Posterior cingulate gyrus (tissue), 11 donors: Measurements from ENCODE around the gene MYOG.

Source experiments
- DNase-seq, 10 donors: peaks; one replicate each; pipeline versions ENCODE4 v3.0.0 to v3.0.0-alpha.2; 2020 to 2021; ENCODE audit warnings: mixed read lengths in 3 of 10
- intact Hi-C: fragments of 100-400 bp; cut with DNase I; formaldehyde crosslinking; loops from one replicate; pipeline ENCODE4 v1.15.1; 2023

Gene MYOG

DNA sequence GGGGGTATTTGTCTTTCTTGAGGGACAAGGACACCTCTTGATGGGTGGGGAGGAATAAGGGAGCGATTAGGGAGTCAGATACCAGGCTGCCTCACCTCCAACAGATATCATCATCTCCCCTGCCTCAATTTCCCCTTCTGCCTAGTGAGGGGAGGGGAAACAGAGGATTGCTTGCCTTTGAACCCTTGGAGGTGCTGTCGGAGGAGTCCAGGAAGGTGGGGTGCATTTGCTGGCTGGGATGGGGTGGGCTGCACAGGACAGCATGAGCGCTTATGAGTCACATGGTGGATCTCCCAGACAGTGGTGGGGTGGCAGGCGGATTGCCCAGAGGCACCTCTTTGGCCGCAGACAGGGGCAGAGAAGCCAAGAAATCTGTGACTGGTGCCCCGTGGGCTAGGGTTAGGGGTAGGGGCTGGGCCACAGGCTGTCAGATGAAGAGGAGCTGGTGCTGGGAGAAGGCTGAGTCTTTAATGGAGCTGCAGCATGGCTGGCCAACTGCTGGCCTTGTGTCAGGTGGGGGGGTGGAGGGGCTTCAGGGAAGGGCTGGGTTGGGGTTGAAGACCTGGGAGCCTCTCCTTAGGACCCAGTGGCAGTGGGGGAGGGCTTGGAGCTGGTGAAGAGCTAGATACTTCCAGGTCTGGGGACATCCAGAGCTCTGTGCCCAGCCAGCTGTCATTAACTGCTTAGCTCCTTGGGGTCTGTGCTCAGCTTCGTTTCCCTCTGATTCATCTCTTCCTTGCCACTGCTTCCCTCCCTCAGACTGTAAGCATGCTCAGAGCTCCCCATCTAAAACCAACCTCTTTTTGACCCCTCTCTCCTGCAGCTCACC lies 34.7 kb upstream of the MYOG start:
- peak in 1 of 10 donors; percentile 44 for DNase-seq
- intact Hi-C loops: loop anchor here (2.0 to 5.0 kb wide), 2 partner anchors 43 to 52 kb away; no protein-coding TSS in a partner anchor

- DNase-seq: peak; percentile 66 to 97 (median 81)
- intact Hi-C loops: loop anchor here (1.0 to 5.0 kb wide), 2 partner anchors 98 to 149 kb away; no protein-coding TSS in a partner anchor
Observed at GRCh38 chr1:203117611-203118575, 32.1 kb upstream of the MYOG start.

DNA sequence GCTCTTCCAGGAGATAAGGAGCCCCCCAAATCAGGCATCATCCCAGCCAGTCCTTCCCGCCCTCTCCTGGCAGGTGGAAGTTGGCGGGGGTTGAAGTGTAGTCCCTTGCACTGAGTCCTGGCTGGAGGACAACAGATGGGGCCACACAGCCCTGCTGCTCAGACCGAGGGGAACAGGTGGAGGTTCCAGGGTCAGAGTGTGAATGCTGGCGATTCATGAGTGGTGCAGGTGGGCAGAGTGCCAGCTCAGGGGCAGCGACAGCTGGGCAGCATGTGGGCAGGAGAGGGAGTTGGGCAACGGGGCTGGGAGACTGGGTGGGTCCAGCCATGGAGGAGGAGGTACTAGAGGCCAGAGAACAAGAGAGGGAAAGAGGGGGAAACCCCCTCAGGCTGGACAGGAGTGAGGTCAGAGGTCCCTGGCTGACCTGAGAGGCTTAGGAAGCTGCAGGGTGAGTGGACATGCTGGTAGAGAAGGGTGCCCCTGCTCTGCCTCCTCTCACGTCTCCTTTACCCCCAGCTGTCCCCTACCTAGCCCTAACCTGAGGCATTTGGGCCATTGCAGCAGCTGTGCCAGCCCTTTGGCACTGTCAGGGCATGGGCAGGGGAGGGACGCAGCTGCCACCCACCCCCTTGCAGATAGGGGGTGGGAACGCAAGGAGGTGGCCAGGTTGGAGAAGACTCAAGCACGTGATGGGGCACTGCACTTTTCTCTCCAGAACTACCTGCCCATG lies 30.4 kb upstream of the MYOG start:
- peak in 2 of 10 donors; percentile 44 to 73 for DNase-seq
- intact Hi-C loops: loop anchor here (5.0 kb wide), 1 partner anchor 151 kb away; no protein-coding TSS in a partner anchor

- DNase-seq: no peak
- intact Hi-C loops: no loop called here
Observed at GRCh38 chr1:203114202-203114601, 28.4 kb upstream of the MYOG start.

GRCh38 chr1:203113308-203113707 lies 27.5 kb upstream of the MYOG start:
- DNase-seq: no peak
- intact Hi-C loops: no loop called here

GRCh38 chr1:203112475-203112874 lies 26.7 kb upstream of the MYOG start:
- DNase-seq: no peak
- intact Hi-C loops: no loop called here

DNA sequence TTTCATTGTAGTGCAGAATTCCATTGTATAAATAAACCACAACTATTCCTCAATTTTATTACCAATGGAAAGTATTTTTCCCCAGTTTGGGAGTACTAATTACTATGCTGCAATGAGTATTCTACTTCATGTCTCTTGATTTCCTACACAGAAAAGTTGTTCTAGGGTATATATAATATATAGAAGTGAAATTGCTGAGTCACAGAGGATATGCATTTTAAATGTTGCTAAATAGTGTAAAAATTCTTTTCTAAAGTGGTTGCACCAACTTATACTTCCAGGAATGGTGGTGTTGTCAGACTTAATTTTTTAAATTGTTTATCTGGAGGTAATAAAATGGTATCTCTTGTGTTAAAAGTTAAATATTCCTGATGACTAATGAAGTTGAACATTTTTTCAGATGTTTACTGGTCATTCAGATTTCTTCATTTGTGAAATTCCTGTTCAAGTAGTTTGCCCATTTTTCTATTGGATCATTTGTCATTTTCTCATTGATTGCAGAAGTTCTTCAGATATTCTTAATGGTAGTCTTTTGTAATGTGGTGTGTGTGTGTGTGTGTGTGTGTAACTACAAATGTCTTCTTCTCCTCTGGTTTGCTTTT lies 19.1 kb upstream of the MYOG start:
- no peak for DNase-seq
- intact Hi-C loops: loop anchor here (5.0 kb wide), 1 partner anchor 43 kb away; no protein-coding TSS in a partner anchor

DNA sequence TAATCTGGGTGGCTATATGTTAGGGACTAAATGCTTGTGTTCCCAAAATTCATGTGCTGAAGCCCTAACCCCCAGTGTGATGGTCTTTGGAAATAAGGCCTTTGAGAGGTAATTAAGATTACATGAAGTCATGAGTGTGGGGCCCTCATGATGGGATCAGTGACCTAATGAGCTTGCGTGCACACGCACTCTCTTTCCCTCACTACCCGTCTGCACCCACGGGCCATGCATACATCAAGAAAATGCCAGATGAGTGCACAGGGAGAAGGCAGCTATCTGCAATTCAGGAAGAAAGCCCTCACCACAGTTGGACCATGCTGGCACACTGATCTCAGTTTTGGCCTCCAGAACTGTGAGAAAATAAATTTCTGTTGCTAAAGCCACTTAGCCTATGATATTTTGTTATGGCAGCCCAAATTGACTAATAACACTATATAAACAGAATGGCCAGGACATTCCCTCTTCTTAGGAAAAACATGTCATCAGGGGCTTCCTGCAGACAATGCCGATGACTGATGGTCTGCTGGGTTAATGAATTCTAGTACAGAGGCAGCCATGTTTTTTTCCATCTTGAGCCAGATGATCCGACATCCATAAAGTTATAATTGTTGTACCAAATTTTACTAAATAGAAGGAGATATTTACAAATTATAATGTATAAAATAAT lies 18.1 kb upstream of the MYOG start:
- no peak for DNase-seq
- intact Hi-C loops: no loop called here

DNA sequence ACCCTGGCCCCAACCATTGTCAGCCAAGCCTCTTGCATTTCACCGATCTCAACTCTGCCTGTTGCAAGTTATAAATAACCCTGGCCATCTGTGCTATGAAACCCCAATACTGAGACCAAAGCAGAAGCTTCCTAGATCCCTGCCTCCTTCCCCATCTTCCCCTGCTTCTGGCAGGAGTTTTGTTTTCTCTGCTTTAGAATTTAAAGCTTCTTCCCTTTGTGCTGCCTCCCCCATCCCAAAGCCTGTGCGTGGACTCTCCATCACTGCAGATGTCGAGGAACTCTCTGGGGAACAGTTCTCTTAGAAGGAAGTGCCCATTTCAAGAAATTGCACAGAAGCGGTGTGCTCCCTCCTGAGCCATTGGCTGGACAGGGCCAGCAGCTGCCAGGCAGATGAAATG lies 17.4 kb upstream of the MYOG start:
- peak in 4 of 10 donors; percentile 46 to 83 (median 76) for DNase-seq
- intact Hi-C loops: no loop called here

GRCh38 chr1:203101813-203102634 lies 16.2 kb upstream of the MYOG start:
- intact Hi-C loops: no loop called here

DNA sequence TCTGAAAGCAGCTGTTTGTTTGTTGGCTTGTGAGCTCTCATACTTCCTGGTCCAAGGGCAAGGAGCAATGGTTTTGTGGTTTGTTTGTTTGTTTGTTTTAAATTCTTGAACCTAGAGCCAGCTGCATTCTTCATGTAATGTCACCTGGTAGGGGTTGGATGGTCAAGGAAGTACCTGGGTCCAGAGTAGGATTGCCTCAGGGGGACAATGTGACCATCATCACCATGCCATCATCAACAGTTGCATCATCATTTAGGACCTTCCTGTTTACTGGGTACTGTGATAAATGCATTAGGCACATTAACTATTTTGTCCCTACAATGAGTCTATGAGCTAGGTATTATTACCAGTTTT lies 14.7 kb upstream of the MYOG start:
- no peak for DNase-seq
- intact Hi-C loops: no loop called here

More at GRCh38 chr1:203101813-203102634, 16.2 kb upstream of the MYOG start:
- peak in 3 of 10 donors; percentile 72 to 87 (median 78) for DNase-seq

DNA sequence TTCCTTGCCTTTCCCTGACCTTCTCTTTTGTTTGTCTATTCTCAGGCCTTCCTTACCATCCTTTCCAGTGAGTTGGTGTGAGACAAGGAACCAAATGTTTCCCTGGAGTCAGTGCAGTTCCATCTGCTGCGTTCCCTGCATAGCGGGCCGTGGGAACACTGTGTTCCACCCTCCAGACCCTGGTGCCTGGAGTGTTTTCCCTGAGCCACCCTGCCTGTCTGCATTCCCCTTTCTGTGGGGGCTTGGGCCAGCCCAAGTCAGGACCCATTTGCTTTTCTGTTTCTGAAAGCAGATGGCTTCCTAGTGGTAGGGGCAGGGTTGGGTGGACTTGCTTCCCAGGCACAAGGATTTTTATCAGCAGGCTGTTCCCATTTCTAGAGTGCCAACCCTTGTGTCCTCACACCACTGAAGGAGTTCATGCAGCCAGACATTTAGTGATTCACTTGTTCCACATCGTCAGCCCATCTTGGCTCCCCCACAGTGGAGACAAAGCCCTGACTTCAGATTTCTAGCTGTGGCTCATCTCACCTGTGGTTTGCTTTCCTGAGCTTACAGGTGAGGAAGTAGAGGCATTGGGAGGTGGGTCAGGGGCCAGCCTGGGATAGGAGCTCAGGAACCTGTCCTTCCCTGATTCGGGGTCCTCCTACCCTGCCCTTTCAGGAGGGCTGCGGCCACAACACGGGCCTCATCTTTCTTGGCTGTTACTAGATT lies 14.1 kb upstream of the MYOG start:
- intact Hi-C loops: no loop called here
- peak in 2 of 10 donors; percentile 35 to 63 for DNase-seq

GRCh38 chr1:203098914-203099520 lies 13.2 kb upstream of the MYOG start:
- DNase-seq: no peak
- intact Hi-C loops: no loop called here

- DNase-seq: no peak
- intact Hi-C loops: no loop called here
Observed at GRCh38 chr1:203098445-203098844, 12.6 kb upstream of the MYOG start.

DNA sequence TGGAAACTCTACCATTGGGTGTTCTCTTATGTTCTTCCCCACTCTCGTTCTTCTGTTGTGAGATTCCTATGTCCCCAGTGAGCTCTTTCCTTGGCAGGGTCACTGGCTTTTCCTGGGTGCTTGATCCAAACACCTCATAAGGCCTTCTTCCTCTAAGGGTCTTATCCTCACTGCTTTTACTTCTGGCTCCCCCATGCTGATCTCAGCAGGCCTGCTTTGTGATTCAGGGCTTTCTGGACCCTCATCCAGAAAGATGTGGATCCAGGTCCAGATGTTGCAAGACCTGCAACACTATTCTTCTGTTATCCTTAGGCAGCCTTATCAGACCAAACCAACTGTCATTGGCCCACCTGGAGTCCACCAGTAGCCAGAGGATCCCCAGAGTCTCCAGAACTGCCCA lies 11.2 kb upstream of the MYOG start:
- intact Hi-C loops: no loop called here
- no peak for DNase-seq

GRCh38 chr1:203096566-203096965 lies 10.8 kb upstream of the MYOG start:
- DNase-seq: no peak
- intact Hi-C loops: no loop called here

DNA sequence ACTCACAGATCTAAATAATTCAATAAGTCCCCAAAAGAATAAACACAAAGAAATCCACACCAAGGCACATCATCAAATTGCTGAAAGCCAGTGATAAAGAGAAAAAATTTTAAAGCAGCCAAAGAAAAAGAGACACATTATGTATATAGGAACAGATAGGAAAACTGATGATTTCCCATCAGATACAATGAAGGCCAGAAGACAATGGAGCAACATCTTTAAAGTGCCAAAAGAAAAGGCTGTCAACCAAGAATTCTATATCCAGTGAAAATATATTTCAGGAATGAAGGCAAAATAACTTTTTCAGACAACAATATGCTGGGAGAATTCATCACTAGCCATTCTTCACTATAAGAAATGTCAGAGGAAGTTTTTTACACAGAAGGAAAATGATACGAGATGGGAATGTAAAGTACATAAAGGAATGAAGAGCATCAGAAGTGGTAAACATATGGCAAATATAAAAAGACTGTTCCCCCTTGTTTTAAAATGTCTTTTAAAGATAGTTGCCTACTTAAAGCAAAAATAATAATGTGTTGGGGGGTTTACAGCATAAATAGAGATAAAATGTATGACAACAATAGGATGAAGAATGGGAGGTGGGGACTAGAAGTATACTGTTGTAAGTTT lies 9.4 kb upstream of the MYOG start:
- intact Hi-C loops: no loop called here
- DNase-seq: no peak
